ENCODE data around the gene GUSB. TPM values are rescaled to one million over a fixed set of nuclear protein-coding genes. Genes with fewer than 3 reads are reported as not detected.

GUSB gene
- total and polyA plus RNA-seq, 9 of the 15 experiments (the other 6 are each of a cell fraction or from before 2014, with no cell fraction given), result 22.7 to 102 (median 60.1) TPM

GRCh38 chr7:65981965-65982792 lies at the start of gene GUSB (continued):
- TF ChIP-seq ZNF592 (IDR thresholded peaks at IDR 0.05) (peak; percentile 87), HNRNPLL (IDR thresholded peaks at IDR 0.05; ENCODE audit: low read depth, low read length, poor library complexity, severe bottlenecking) (peak; percentile 58), MAFK (IDR thresholded peaks at IDR 0.05; ENCODE audit: low read length) (no peak), MITF (IDR thresholded peaks at IDR 0.05) (peak; percentile 91), PTBP1 (IDR thresholded peaks at IDR 0.05; ENCODE audit: low read depth, low read length) (0 out of 2 replicates have a peak, but pooled peaks have one; percentile 40), SRF (CRISPR knock-in tag; IDR thresholded peaks at IDR 0.05) (0 out of 4 replicates have a peak, but pooled peaks of 1 of the 2 experiments have one; percentile 18), ZNF175 (CRISPR knock-in tag; IDR thresholded peaks at IDR 0.05; ENCODE audit: low read depth) (peak; percentile 43; the same call in 1 of the 2 replicates), E2F6 (IDR thresholded peaks at IDR 0.05; ENCODE audit: borderline replicate concordance in 1 of 2, extremely low read depth in 1 of 2, insufficient read depth in 1 of 2, insufficient read length in 1 of 2, low read depth in 1 of 2, low read length in 1 of 2, poor library complexity in 1 of 2, severe bottlenecking in 1 of 2) (peak; percentile 99 to 100), NR2C1 (IDR thresholded peaks at IDR 0.05) (peak; percentile 88), NR2C1 (tag; IDR thresholded peaks at IDR 0.05) (peak; percentile 89), ZNF740 (CRISPR knock-in tag; IDR thresholded peaks at IDR 0.05) (0 out of 2 replicates have a peak, but pooled peaks have one; percentile 15), ZNF740 (tag; IDR thresholded peaks at IDR 0.05) (no peak), FOXK2 (conservative IDR thresholded peaks at IDR 0.05 in 1 of 2, IDR thresholded peaks at IDR 0.05 in 1 of 2; ENCODE audit: low read depth in 2 of 2) (peak; percentile 28 to 30; a peak in 1 of 4 replicates), CAMTA2 (CRISPR knock-in tag; conservative IDR thresholded peaks at IDR 0.05) (peak; percentile 85; the same call in 1 of the 2 replicates), UBTF (IDR thresholded peaks at IDR 0.05; ENCODE audit: borderline replicate concordance in 1 of 2, low read depth in 2 of 2, low read length in 2 of 2) (peak in 1 of 2 experiments; percentile 76; a peak in 2 of 4 replicates)

All from K562 (cell line).